ENCODE measurements around the gene S100B.

DNA sequence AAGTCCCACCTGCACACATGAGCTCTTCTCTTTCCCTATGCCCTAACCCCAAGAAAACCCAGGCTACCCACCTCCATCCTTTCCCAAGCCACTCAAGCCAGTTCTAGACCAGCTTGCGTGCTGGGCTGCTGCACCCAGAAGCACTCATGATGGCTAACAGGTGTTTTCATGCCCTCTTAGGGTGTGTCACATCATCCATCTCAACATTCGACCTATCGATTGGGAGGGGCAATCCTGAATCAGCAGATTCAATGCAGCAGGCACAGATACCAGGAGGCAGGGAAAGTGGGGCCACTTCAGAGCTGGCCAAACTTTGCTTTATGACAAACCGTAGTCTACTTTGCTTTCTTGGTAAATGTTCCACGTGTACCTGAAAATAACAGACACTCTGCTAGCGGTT, 24.0 kb upstream of the S100B start:
- TF ChIP-seq POLR2AphosphoS5 (IDR thresholded peaks at IDR 0.05; ENCODE audit: insufficient read depth, low read depth, low read length) (no peak), POLR2A (IDR thresholded peaks at IDR 0.05; ENCODE audit: low read depth, low read length) (no peak)

All from endothelial cell of umbilical vein (primary cell).